GM19240 (cell line): ENCODE results near the gene ITGAX.

Experiments
- DNase-seq: peaks from one replicate; pipeline ENCODE4 v3.0.0; 2011; ENCODE audit warnings: low spot score; ENCODE audit not compliant: insufficient read length

ITGAX gene

GRCh38 chr16:31348579-31348978 is 6.4 kb upstream of the ITGAX start:
- DNase-seq, result no peak

- DNase-seq, result no peak
Measured at GRCh38 chr16:31350275-31351005, 4.5 kb upstream of the ITGAX start.

GRCh38 chr16:31351246-31351941 is 3.6 kb upstream of the ITGAX start:
- no peak for DNase-seq

GRCh38 chr16:31351942-31352325 is 3.0 kb upstream of the ITGAX start:
- DNase-seq, result no peak

GRCh38 chr16:31352376-31353115 is 2.4 kb upstream of the ITGAX start:
- DNase-seq, result no peak

- no peak for DNase-seq
Measured at GRCh38 chr16:31355431-31356100, 590 bp downstream of the ITGAX start.

- DNase-seq, result no peak
Measured at GRCh38 chr16:31356566-31357323, 1.8 kb downstream of the ITGAX start.

GRCh38 chr16:31357324-31358109 is 2.5 kb downstream of the ITGAX start:
- DNase-seq, result no peak

GRCh38 chr16:31360251-31360650 is 5.3 kb downstream of the ITGAX start:
- no peak for DNase-seq

GRCh38 chr16:31361201-31362110 is 6.5 kb downstream of the ITGAX start:
- no peak for DNase-seq

GRCh38 chr16:31362476-31363405 is 7.8 kb downstream of the ITGAX start:
- no peak for DNase-seq

GRCh38 chr16:31363721-31364120 is 8.7 kb downstream of the ITGAX start:
- DNase-seq, result no peak

GRCh38 chr16:31364421-31364820 is 9.4 kb downstream of the ITGAX start:
- DNase-seq, result no peak

GRCh38 chr16:31365131-31365865 is 10.3 kb downstream of the ITGAX start:
- DNase-seq, result no peak

GRCh38 chr16:31367853-31368252 is 12.9 kb downstream of the ITGAX start:
- no peak for DNase-seq

- DNase-seq, result no peak
Measured at GRCh38 chr16:31371008-31371407, 16.0 kb downstream of the ITGAX start.
